GM18502 (cell line): ENCODE results near the gene BHLHA9.
"Not testable (repeated sequence)": the region's sequence is repeated elsewhere in the genome, so short reads cannot be mapped to it uniquely, and the experiment has no call there.

Source experiments
- ATAC-seq: cut with Tn5 transposase; IDR thresholded peaks from one replicate; pipeline ENCODE4 v1.9.1; 2021; ENCODE audit warnings: mild to moderate bottlenecking; ENCODE audit not compliant: unreplicated experiment, poor library complexity

The BHLHA9 gene

GRCh38 chr17:1298606-1299005 is 28.4 kb downstream of the BHLHA9 start:
- ATAC-seq: no peak

GRCh38 chr17:1299552-1300370 is 29.5 kb downstream of the BHLHA9 start:
- ATAC-seq: no peak

- ATAC-seq: no peak
Measured at GRCh38 chr17:1300371-1300905, 30.2 kb downstream of the BHLHA9 start.

- no peak for ATAC-seq
Measured at GRCh38 chr17:1301546-1301945, 31.3 kb downstream of the BHLHA9 start.

- no peak for ATAC-seq
Measured at GRCh38 chr17:1302761-1303160, 32.5 kb downstream of the BHLHA9 start.

GRCh38 chr17:1304522-1304921 is 34.3 kb downstream of the BHLHA9 start:
- ATAC-seq: no peak

GRCh38 chr17:1304962-1305563 is 34.8 kb downstream of the BHLHA9 start:
- no peak for ATAC-seq

GRCh38 chr17:1307829-1308228 is 37.6 kb downstream of the BHLHA9 start:
- not testable (repeated sequence) for ATAC-seq

- no peak for ATAC-seq
Measured at GRCh38 chr17:1312261-1312870, 42.1 kb downstream of the BHLHA9 start.

GRCh38 chr17:1313270-1314005 is 43.2 kb downstream of the BHLHA9 start:
- ATAC-seq: no peak

GRCh38 chr17:1315409-1315808 is 45.2 kb downstream of the BHLHA9 start:
- ATAC-seq: no peak

GRCh38 chr17:1315891-1316403 is 45.7 kb downstream of the BHLHA9 start:
- ATAC-seq: no peak
